ENCODE measurements around the gene GGCX.

Gene GGCX

DNA sequence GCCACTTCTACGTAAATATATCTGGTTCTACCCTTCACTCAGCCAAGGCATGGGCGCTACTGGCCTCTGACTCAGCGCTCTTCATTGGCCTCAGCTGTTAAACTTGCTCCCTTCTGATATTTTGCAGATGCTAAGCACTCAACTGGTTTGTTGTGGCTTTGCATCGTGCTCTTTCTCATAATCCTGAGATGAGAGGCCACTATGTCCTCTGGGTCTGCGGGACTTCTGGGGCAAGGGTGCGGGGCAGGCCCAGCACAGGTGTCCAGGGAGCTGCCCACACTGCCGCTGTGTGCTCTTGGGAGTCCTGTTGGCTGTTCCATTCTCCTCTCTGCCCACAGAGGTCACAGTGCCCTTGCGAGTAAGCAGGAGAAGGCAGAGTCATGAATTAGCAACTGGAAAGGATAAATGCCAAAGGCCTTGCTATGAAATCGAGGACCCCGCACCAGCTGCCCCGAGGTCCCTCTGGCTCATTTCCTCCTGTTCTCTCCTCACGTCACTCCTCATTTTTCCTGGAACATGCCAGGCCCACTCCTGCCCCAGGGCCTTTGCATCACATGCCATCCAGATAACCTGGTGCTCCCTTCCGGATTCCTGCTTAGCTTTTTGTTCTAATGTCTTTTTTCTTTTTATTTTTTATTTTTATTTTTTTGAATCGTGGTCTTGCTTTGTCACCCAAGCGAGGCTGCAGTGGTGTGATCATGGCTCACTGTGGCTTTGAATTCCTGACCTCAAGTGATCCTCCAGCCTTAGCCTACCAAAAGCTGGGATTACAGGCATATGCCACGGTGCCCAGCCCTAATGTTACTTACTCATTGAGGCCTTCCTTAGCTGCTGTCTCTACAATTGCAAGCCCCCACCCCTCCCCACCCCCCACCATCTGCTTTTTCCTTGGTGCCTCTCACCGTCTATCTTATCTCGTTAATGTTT lies 57.2 kb downstream of the GGCX start:
- no peak for DNase-seq (ENCODE audit: low read depth, low spot score)
- Histone ChIP-seq H3K4me1 (ENCODE audit: insufficient read depth, insufficient read length) (peaks cover under 1% of the 10 kb centered on the region), H3K36me3 (ENCODE audit: insufficient read depth, insufficient read length, low read length) (no peaks in the 10 kb centered on the region), H3K9ac (ENCODE audit: insufficient read length, low read depth) (no peak overlapping the region), H3K27me3 (ENCODE audit: insufficient read depth, insufficient read length) (no peaks in the 10 kb centered on the region), H3K4me3 (ENCODE audit: insufficient read length, low read depth) (no peak overlapping the region), H3K9me3 (ENCODE audit: insufficient read depth, low read length) (no peaks in the 10 kb centered on the region)
- no peak for TF ChIP-seq YY1 (IDR thresholded peaks at IDR 0.05; ENCODE audit: insufficient read depth, insufficient read length)
- no peak for TF ChIP-seq ZNF274 (IDR thresholded peaks at IDR 0.05; ENCODE audit: low read depth, low read length)
- no peak for TF ChIP-seq SUZ12 (IDR thresholded peaks at IDR 0.05; ENCODE audit: extremely low read depth, insufficient read depth, insufficient read length)

DNA sequence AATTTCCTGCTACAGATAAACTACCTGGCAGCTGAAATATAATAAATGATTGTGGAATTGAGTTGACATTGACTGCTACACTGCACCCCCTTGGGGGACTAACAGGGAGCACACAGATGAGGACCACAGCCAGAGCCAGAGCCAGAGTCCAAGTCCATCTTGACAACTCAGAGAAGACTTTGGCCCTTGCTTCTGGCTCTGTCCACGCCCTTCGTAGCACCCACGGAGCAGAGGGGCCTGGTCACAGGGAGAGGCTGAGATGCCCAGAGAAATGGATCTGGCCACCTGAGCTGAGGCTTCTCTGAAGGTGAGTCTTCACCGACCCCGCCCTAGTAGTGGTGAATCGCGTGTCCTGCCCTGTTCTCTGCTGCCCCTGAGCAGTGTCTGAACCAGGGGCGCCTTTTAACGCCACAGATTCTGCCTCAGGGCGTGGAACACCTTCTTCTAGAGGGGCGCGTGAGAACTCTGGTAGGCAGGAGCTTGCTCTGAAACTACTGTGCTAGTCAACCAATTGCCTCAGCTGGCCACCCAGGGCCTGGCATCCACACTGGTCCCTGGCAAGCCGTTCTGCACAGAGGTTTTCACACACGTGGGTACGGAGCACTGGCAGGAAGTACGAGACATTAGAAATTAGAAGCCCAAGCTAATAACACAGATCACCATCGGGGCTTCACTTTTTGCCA lies 58.0 kb downstream of the GGCX start:
- peaks cover 2% of the 10 kb centered on the region for H3K4me1 ChIP-seq (ENCODE audit: insufficient read depth, insufficient read length)
- TF ChIP-seq ZNF274 (IDR thresholded peaks at IDR 0.05; ENCODE audit: low read depth, low read length) = no peak
- no peak for TF ChIP-seq SUZ12 (IDR thresholded peaks at IDR 0.05; ENCODE audit: extremely low read depth, insufficient read depth, insufficient read length)
- no peak for TF ChIP-seq YY1 (IDR thresholded peaks at IDR 0.05; ENCODE audit: insufficient read depth, insufficient read length)
- H3K9ac ChIP-seq (ENCODE audit: insufficient read length, low read depth) = no peak overlapping the region
- no peak overlapping the region for H3K4me3 ChIP-seq (ENCODE audit: insufficient read length, low read depth)
- H3K27me3 ChIP-seq (ENCODE audit: insufficient read depth, insufficient read length) = no peaks in the 10 kb centered on the region
- no peak for DNase-seq (ENCODE audit: low read depth, low spot score)
- no peaks in the 10 kb centered on the region for H3K9me3 ChIP-seq (ENCODE audit: insufficient read depth, low read length)
- H3K36me3 ChIP-seq (ENCODE audit: insufficient read depth, insufficient read length, low read length) = no peaks in the 10 kb centered on the region

DNA sequence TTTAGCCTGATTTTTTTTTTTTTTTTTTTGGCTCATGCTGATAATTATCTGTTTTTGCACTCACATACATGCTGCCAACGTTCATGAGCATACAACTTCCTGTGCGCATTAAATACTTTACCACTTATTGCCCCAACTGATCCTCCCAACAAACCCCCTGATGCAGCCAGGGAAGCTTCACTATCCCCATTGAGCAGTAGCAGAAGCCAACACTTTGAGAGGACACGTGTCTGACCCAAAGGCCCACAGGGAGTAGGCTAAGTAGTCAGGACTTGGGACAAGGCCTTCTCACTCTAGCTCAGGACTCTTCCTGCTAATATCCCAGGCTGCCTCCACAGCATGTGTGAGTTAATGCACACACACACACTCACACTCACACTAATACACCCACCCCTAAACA lies 58.6 kb downstream of the GGCX start:
- no peaks in the 10 kb centered on the region for H3K27me3 ChIP-seq (ENCODE audit: insufficient read depth, insufficient read length)
- H3K9me3 ChIP-seq (ENCODE audit: insufficient read depth, low read length) = no peaks in the 10 kb centered on the region
- DNase-seq (ENCODE audit: low read depth, low spot score) = no peak
- peaks cover 2% of the 10 kb centered on the region for H3K4me1 ChIP-seq (ENCODE audit: insufficient read depth, insufficient read length)
- no peak overlapping the region for H3K9ac ChIP-seq (ENCODE audit: insufficient read length, low read depth)
- H3K4me3 ChIP-seq (ENCODE audit: insufficient read length, low read depth) = no peak overlapping the region
- no peaks in the 10 kb centered on the region for H3K36me3 ChIP-seq (ENCODE audit: insufficient read depth, insufficient read length, low read length)
- TF ChIP-seq SUZ12 (IDR thresholded peaks at IDR 0.05; ENCODE audit: extremely low read depth, insufficient read depth, insufficient read length) (no peak), YY1 (IDR thresholded peaks at IDR 0.05; ENCODE audit: insufficient read depth, insufficient read length) (no peak), ZNF274 (IDR thresholded peaks at IDR 0.05; ENCODE audit: low read depth, low read length) (no peak)

DNA sequence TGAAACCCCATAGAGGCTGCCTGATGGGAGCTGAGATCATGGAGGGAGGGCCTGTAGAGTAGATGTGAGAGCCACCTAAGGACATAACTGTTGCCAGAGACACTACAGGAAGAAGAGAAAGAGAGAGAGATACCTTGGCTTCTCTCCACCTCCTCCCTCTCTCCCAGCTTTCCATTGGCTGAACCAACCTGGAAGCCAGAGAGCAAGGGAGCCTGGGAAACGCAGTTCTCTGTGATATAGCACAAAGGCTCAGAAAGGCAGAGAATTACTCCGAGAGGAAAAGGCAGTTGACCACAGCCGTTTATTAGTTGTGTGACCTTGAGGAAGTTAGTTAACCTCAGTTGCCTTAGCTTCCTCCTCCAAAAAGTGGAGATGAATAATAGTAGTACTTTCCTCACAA lies 60.0 kb downstream of the GGCX start:
- no peaks in the 10 kb centered on the region for H3K36me3 ChIP-seq (ENCODE audit: insufficient read depth, insufficient read length, low read length)
- H3K9me3 ChIP-seq (ENCODE audit: insufficient read depth, low read length) = no peaks in the 10 kb centered on the region
- H3K4me3 ChIP-seq (ENCODE audit: insufficient read length, low read depth) = no peak overlapping the region
- H3K27me3 ChIP-seq (ENCODE audit: insufficient read depth, insufficient read length) = no peaks in the 10 kb centered on the region
- TF ChIP-seq SUZ12 (IDR thresholded peaks at IDR 0.05; ENCODE audit: extremely low read depth, insufficient read depth, insufficient read length) = no peak
- TF ChIP-seq ZNF274 (IDR thresholded peaks at IDR 0.05; ENCODE audit: low read depth, low read length) = no peak
- TF ChIP-seq YY1 (IDR thresholded peaks at IDR 0.05; ENCODE audit: insufficient read depth, insufficient read length) = no peak
- no peak for DNase-seq (ENCODE audit: low read depth, low spot score)
- H3K9ac ChIP-seq (ENCODE audit: insufficient read length, low read depth) = no peak overlapping the region
- peaks cover 2% of the 10 kb centered on the region for H3K4me1 ChIP-seq (ENCODE audit: insufficient read depth, insufficient read length)

DNA sequence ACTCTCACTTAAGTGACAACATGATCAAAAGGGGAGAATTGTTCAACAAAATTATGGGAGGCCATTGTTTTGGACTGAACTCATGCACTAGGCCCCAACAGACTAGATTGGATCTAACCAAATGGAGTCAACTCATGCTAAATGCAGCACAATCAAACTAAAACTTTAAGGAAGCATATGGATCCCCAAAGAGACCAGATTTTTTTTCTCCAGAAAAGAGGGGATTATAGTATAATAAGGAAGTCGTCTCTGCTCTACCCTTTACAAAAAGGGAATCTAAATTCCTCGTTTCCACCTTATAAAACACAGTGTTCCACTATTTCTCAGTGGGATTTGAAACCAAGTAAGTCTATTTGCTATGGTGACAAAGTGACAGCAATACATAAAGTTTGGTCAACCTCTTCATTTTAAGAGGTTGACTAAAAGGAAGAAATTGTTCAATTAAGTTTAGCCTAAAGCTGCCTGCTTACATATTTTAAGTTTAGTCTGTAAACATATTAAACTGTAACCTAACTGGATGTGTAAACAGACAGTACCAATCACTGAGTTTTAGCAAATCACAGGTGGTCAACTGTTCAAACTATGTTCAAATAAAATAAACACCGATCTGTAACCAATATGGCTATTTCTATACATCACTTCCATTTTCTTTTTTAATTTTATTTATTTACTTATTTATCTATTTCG lies 63.2 kb downstream of the GGCX start:
- Histone ChIP-seq H3K9ac (ENCODE audit: insufficient read length, low read depth) (no peak overlapping the region), H3K9me3 (ENCODE audit: insufficient read depth, low read length) (no peaks in the 10 kb centered on the region), H3K4me3 (ENCODE audit: insufficient read length, low read depth) (no peak overlapping the region), H3K36me3 (ENCODE audit: insufficient read depth, insufficient read length, low read length) (no peaks in the 10 kb centered on the region), H3K4me1 (ENCODE audit: insufficient read depth, insufficient read length) (peaks cover 2% of the 10 kb centered on the region), H3K27me3 (ENCODE audit: insufficient read depth, insufficient read length) (no peaks in the 10 kb centered on the region)
- no peak for DNase-seq (ENCODE audit: low read depth, low spot score)
- TF ChIP-seq YY1 (IDR thresholded peaks at IDR 0.05; ENCODE audit: insufficient read depth, insufficient read length) (no peak), ZNF274 (IDR thresholded peaks at IDR 0.05; ENCODE audit: low read depth, low read length) (no peak), SUZ12 (IDR thresholded peaks at IDR 0.05; ENCODE audit: extremely low read depth, insufficient read depth, insufficient read length) (no peak)

DNA sequence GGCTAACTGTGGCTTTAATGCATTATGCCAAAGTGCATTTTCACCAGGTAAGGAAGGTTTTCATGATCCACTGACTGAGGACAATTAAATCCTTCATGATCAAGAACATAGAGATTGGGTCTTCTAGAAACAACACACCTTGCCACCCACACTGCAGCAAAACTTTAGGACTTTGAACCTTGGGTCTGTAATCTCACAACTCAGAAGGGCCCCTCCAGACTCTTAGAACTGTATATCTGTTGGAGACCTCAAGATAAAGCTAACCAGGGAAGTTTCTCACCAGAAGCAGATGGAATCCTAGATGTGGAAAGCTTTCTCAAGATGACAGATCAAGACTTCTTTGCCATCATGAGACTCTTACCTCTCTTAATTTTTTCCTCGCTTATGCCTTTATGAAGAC lies 64.9 kb downstream of the GGCX start:
- no peaks in the 10 kb centered on the region for H3K27me3 ChIP-seq (ENCODE audit: insufficient read depth, insufficient read length)
- H3K9ac ChIP-seq (ENCODE audit: insufficient read length, low read depth) = no peak overlapping the region
- H3K9me3 ChIP-seq (ENCODE audit: insufficient read depth, low read length) = no peaks in the 10 kb centered on the region
- H3K4me1 ChIP-seq (ENCODE audit: insufficient read depth, insufficient read length) = peaks cover 2% of the 10 kb centered on the region
- no peak for DNase-seq (ENCODE audit: low read depth, low spot score)
- TF ChIP-seq SUZ12 (IDR thresholded peaks at IDR 0.05; ENCODE audit: extremely low read depth, insufficient read depth, insufficient read length) (no peak), ZNF274 (IDR thresholded peaks at IDR 0.05; ENCODE audit: low read depth, low read length) (no peak), YY1 (IDR thresholded peaks at IDR 0.05; ENCODE audit: insufficient read depth, insufficient read length) (no peak)
- no peaks in the 10 kb centered on the region for H3K36me3 ChIP-seq (ENCODE audit: insufficient read depth, insufficient read length, low read length)
- H3K4me3 ChIP-seq (ENCODE audit: insufficient read length, low read depth) = no peak overlapping the region
